ENCODE data around the gene LRCH1.
A peak's percentile ranks its signal among the peaks of the same experiment; 100 is the strongest.

The LRCH1 gene

DNA sequence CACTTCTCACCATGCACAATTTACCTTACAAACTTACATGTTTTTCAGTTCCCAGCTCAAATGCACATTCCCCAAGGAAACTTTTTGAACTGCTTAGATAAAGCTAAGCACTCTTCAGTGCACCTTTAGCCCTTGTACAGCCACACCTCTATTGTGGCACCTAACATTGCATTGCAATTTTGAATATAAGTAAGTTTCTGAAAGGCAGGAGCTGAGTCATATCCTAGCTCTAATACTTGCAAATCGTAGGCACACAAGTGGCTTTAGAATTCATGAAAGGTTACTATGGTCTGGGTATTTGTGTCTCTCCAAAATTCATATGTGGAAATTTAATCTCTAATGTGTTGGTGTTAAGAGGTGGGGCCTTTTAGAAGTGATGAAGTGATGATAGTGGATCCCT, 248.9 kb downstream of the LRCH1 start:
- TF ChIP-seq, protein P1, sequence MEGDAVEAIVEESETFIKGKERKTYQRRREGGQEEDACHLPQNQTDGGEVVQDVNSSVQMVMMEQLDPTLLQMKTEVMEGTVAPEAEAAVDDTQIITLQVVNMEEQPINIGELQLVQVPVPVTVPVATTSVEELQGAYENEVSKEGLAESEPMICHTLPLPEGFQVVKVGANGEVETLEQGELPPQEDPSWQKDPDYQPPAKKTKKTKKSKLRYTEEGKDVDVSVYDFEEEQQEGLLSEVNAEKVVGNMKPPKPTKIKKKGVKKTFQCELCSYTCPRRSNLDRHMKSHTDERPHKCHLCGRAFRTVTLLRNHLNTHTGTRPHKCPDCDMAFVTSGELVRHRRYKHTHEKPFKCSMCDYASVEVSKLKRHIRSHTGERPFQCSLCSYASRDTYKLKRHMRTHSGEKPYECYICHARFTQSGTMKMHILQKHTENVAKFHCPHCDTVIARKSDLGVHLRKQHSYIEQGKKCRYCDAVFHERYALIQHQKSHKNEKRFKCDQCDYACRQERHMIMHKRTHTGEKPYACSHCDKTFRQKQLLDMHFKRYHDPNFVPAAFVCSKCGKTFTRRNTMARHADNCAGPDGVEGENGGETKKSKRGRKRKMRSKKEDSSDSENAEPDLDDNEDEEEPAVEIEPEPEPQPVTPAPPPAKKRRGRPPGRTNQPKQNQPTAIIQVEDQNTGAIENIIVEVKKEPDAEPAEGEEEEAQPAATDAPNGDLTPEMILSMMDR (IDR thresholded peaks at IDR 0.05; ENCODE audit: insufficient read depth, low read depth, low read length, missing control alignments), result no peak
- DNase-seq (ENCODE audit: low read depth), result peak; percentile 39
- no peak overlapping the region for H3K4me3 ChIP-seq (ENCODE audit: low read length)
